Right renal cortex interstitium (tissue), 3 donors: Measurements from ENCODE around the gene ERC2. TPM values are rescaled to one million over a fixed set of nuclear protein-coding genes. Genes with fewer than 3 reads are reported as not detected.
A peak's percentile ranks its signal among the peaks of the same experiment; 100 is the strongest.
"Not testable (repeated sequence)": the region's sequence is repeated elsewhere in the genome, so short reads cannot be mapped to it uniquely, and the experiment has no call there.

Experiments
- DNase-seq, 3 donors: peaks; one replicate each; pipeline ENCODE4 v3.0.0-alpha.2; 2013; ENCODE audit warnings: low read depth in 3 of 3, low spot score in 2 of 3
- polyA plus RNA-seq, 3 donors: library from polyadenylated mRNA; unstranded; fragments of 120-200 nt; gene quantifications; one replicate each; pipeline ENCODE4 v1.2.1, GENCODE V29; 2013; ENCODE audit not compliant: insufficient read length in 3 of 3

ERC2 gene
- polyA plus RNA-seq, 3 donors: 3.5 to 4.0 (median 3.7) TPM

GRCh38 chr3:56025326-56025725 is 442.9 kb downstream of the ERC2 start:
- no peak for DNase-seq

GRCh38 chr3:56023546-56023945 is 444.7 kb downstream of the ERC2 start:
- no peak for DNase-seq

DNA sequence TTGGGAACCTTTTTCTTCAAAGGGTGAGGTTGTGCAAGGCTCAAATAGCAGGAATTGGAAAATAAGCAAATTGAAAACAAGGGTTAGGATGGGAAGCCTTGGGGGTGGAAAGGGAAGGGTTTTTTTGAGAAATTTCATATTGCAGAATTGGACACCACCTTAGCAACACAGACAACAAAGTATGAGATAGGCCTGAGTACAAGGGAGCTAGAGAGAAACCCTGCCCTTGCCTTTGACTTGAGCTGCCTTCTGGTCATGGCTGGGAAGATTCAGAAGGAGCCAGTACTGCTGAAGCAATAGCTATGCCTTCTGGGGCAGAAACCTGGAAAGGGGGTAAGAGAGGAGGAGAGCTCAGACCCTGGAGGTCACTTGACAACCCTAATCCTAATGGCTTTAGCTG is 445.6 kb downstream of the ERC2 start:
- DNase-seq: no peak

- DNase-seq: no peak
Measured at GRCh38 chr3:56019490-56020146, 448.6 kb downstream of the ERC2 start.

GRCh38 chr3:56015374-56015773 is 452.9 kb downstream of the ERC2 start:
- DNase-seq: not testable (repeated sequence)

- DNase-seq: no peak
Measured at GRCh38 chr3:56012721-56013120, 455.5 kb downstream of the ERC2 start.

DNA sequence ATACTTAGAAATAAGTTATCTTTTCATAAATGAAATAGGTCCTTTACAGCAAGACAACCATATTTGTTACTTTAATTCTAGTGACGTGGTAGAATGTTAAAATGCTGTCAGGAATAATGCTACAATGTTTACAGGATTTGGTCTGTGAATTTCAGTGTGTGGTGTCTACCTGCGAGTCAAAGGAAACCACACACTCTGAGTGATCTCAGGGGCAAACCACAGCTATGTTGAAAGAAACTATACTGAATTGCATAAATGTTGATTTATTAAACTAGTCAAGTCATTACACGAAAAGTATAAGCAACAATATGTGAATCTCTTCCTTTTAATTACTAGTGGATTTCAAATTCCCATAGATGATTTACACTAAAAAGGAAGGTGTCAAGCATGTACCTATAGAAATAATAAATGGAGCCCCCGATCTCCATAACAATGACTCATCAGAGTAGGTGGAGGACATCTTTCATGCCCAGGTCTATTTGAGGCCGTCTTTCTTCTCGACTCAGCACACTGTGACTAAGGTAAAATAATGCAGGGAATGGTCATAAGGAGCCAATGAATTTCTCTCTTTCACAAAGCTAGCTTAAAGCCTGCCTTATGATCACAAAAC is 463.0 kb downstream of the ERC2 start:
- DNase-seq: no peak

- DNase-seq: peak in 1 of 3 donors; percentile 33
Measured at GRCh38 chr3:56003129-56003528, 465.1 kb downstream of the ERC2 start.

DNA sequence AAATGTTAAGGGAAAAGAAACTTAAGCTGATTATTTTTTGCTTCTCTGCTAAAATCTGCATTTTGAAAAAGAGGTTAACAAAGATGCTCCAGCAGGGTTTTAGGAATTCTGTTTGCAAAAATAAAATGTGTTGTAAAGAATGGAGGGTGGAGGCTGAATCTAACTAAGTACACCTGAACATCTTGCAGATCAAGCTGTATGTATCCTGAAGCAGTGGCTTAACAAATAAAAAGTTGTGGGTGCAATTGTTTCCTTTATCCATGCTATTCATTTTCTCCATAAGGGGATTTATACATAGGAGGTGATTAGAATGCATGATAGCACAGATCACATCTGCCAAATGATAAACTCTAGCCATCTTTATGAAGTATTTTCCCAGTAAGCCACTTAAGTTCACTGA is 466.3 kb downstream of the ERC2 start:
- no peak for DNase-seq

DNA sequence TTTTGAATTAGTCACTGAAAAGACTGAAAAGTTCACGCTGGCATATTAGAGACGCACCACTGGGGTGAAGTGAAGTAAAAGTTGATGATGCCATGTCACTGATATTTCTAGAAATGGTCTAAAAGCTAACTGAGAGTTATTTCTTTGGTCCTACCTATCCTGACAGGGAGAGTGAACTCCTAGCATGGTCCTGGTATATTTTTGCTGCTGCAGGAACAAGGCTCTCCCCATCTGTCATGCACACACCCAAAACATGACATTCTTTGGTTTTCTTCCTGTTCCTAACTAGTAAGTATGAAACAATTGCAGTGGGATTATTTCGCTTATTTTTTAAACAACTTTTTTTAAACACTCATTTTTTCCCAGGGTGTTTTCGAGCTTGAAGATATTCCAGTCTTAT is 466.7 kb downstream of the ERC2 start:
- DNase-seq: no peak

GRCh38 chr3:55989366-55989765 is 478.9 kb downstream of the ERC2 start:
- DNase-seq: no peak

DNA sequence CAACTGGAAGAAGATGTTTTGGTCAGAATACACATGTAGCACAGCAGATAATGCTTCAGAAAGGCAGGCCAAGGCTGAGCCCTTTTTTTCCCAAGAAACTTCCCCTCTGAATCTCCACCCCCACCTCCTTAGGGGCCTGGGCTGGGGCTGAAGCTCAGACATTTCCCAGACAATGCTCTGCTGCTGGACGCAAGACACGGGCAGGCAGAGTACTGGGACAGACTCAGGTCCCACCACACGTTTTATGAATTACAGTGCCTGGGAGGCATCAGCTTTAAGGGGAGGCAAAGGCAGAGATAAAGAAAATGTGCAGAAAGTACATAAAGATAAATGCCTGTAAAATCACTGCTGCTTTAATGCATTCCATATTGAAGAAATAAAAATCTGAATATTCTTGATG is 479.4 kb downstream of the ERC2 start:
- no peak for DNase-seq

DNA sequence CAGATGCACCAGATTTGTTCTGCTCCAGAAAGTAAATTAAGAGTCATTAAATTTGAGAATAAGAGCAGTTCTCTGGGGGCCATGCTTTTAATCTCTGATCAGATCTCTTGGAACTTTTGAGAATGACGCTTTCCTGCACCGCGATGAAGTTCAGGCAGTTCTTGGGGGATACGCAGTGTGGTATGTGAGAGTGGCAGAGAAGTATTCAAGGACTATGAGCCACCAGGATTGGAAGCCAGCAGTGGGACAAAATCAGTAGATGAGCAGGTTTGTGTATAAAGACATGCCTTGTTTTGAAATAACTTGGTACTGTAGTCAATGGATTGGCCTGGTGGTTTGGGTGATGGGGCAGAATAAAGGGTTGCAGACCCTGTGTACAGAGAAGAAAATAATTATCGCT is 483.6 kb downstream of the ERC2 start:
- no peak for DNase-seq

DNA sequence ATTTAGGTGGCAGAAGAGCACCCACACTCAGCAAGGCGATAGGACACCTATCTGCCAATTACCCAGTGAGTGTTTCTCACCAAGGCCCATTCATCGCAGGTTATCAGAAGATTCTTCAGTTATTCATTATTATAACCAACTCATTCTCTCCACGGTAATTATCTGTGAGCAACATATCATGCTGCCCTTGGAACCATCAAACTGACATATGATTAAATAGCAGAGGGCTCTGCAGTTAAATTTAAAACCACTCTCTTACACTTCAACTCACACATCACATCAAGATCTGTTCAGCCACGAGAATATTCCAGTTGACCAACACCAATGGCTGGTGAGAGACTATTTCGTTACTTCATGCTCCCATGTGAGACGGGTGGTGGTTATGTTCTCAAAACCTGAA is 489.3 kb downstream of the ERC2 start:
- no peak for DNase-seq

GRCh38 chr3:55974421-55975165 is 493.7 kb downstream of the ERC2 start:
- no peak for DNase-seq

- no peak for DNase-seq
Measured at GRCh38 chr3:55969634-55970033, 498.6 kb downstream of the ERC2 start.

- no peak for DNase-seq
Measured at GRCh38 chr3:55968331-55968730, 499.9 kb downstream of the ERC2 start.

GRCh38 chr3:55966566-55966965 is 501.7 kb downstream of the ERC2 start:
- no peak for DNase-seq

GRCh38 chr3:55965776-55966175 is 502.5 kb downstream of the ERC2 start:
- no peak for DNase-seq

GRCh38 chr3:55964491-55964985 is 503.7 kb downstream of the ERC2 start:
- DNase-seq: no peak

GRCh38 chr3:55963601-55964000 is 504.7 kb downstream of the ERC2 start:
- DNase-seq: no peak
